Measurements from ENCODE around the gene MPPED2. TPM values are rescaled to one million over a fixed set of nuclear protein-coding genes. Genes with fewer than 3 reads are reported as not detected.

Gene MPPED2
- total RNA-seq, 2 experiments from 2014 or later, result 0.30 to 0.54 TPM

DNA sequence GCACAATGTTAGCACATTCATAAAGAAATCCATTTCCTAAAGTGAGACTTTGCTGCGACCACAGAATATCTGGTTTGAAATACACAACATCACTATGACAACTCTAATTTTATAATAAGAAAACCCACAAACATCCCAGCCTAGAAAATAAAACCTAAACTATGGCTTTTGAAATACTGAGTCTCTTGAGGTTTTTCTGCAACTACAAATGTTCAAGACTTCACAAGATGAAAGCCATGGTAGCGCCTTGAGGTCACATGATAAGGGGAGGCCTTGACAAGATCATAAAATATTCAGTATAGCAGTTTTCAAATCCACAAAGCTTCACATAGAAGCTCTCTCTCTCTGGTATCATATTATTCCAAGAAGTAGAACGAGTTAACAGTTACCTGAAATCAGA is 126.8 kb downstream of the MPPED2 start:
- H3K27me3 Mint-ChIP-seq, result no peaks in the 10 kb centered on the region
- ChIA-PET POLR2A (no interaction called here), CTCF (no interaction called here)
- H3K4me3 Mint-ChIP-seq, result no peak overlapping the region
- DNase-seq, result no peak
- H3K4me1 Mint-ChIP-seq, result no peaks in the 10 kb centered on the region
- H3K27ac Mint-ChIP-seq, result no peak overlapping the region
- no peaks in the 10 kb centered on the region for H3K9me3 Mint-ChIP-seq (ENCODE audit: low read depth)
- no peak for ATAC-seq
- no peaks in the 10 kb centered on the region for H3K36me3 Mint-ChIP-seq (ENCODE audit: low read depth)
- intact Hi-C loops (cut with DNase I, micrococcal nuclease), result no loop called here

DNA sequence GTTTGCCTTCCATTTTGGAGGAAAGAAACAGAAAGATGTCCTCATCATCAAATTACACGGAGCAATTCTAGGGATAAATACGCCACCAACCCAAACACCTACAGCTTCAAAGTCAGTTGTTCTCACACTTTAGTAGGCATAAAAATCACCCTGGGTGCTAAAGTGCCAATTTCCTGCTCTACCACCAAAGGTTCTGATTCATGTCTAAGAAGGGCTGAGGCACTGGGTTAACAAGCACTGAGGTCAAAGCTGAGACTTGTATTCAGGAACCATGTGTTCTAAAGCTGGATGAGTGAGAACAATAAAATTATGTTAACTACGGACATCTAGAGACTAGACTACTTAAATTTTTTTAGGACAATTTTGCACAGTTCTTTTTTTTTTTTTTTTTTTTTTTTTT is 127.6 kb downstream of the MPPED2 start:
- Mint-ChIP-seq H3K4me3 (no peak overlapping the region), H3K36me3 (ENCODE audit: low read depth) (no peaks in the 10 kb centered on the region), H3K27ac (no peak overlapping the region), H3K27me3 (no peaks in the 10 kb centered on the region), H3K9me3 (ENCODE audit: low read depth) (no peaks in the 10 kb centered on the region), H3K4me1 (no peaks in the 10 kb centered on the region)
- intact Hi-C loops (cut with DNase I, micrococcal nuclease), result no loop called here
- no peak for ATAC-seq
- CTCF ChIA-PET, result no interaction called here
- DNase-seq, result no peak
- POLR2A ChIA-PET, result no interaction called here

DNA sequence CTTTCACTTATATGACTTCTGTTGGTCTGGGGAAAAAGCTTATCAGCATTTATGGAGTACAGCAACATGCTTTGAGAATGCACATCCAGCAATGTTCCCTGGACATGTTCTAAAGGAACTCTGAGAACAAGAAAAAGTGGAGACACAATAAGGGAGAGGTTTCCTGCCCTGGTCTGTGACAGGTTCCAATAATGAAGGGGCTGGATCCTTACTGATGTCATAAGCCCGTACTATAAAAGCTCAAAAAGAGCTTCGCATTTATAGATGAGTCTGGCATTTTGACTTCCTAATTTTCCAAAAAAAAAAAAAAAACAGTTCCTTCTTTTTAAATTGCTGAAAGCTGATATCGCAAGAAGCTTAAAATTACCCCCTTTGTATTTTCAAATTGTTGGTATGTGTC is 129.1 kb downstream of the MPPED2 start:
- Mint-ChIP-seq H3K4me1 (no peaks in the 10 kb centered on the region), H3K27ac (no peak overlapping the region), H3K9me3 (ENCODE audit: low read depth) (no peaks in the 10 kb centered on the region), H3K4me3 (no peak overlapping the region), H3K36me3 (ENCODE audit: low read depth) (no peaks in the 10 kb centered on the region), H3K27me3 (peaks cover 2% of the 10 kb centered on the region)
- intact Hi-C loops (cut with DNase I, micrococcal nuclease), result no loop called here
- ATAC-seq (no peak), DNase-seq (no peak)
- CTCF ChIA-PET, result interaction anchor here (0.6 kb wide), 1 partner anchor 21 kb away, joined by 3 read pairs; no protein-coding TSS in a partner anchor
- POLR2A ChIA-PET, result no interaction called here

DNA sequence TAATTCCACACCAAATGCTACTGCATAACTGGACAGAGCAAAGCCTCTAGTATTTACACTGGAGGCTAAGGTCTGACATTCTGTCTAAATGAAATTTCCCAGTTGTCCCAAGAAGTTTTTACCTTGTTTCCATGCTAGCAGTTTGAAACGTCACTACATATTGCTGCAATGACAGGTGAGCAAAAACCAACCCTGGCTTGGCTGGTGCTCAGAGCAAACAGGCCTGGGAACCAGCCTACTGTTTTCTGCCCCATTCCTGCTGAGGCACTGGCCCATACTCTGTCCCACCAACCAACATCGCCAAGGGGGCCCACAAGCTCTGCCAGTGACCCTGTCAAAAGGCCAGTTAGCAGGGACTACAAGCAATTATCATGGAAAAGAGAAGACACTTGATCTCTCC is 131.1 kb downstream of the MPPED2 start:
- H3K4me3 Mint-ChIP-seq, result no peak overlapping the region
- no peak for ATAC-seq
- CTCF ChIA-PET, result no interaction called here

DNA sequence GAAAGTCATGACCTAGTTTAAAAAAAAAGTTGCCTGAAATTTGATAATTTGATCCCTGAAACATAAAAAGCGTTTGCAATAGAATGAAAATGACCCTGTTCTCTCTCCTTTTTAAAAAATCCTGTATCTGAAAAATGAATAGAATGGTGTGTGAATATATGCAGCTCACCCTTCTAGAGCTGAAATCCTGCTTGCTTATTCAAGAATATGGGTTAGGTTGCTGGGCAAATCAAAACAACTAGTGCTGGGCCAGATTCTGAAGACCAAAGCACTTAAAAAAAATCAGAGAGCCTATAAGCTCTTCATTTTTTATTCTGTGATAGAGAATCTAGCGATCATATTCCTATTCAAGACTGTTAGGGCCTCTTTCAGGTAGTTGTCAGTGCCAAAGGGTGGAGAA is 131.6 kb downstream of the MPPED2 start:
- Mint-ChIP-seq H3K27ac (no peak overlapping the region), H3K36me3 (ENCODE audit: low read depth) (no peaks in the 10 kb centered on the region), H3K4me1 (no peaks in the 10 kb centered on the region), H3K27me3 (peaks cover 3% of the 10 kb centered on the region), H3K9me3 (ENCODE audit: low read depth) (no peaks in the 10 kb centered on the region), H3K4me3 (no peak overlapping the region)
- ChIA-PET POLR2A (no interaction called here), CTCF (no interaction called here)
- DNase-seq (no peak), ATAC-seq (no peak)
- intact Hi-C loops (cut with DNase I, micrococcal nuclease), result no loop called here

More for the DNA sequence above, 131.1 kb downstream of the MPPED2 start:
- POLR2A ChIA-PET, result no interaction called here
- Mint-ChIP-seq H3K9me3 (ENCODE audit: low read depth) (no peaks in the 10 kb centered on the region), H3K36me3 (ENCODE audit: low read depth) (no peaks in the 10 kb centered on the region), H3K27ac (no peak overlapping the region), H3K27me3 (peaks cover 3% of the 10 kb centered on the region), H3K4me1 (no peaks in the 10 kb centered on the region)
- intact Hi-C loops (cut with DNase I, micrococcal nuclease), result no loop called here
- no peak for DNase-seq

DNA sequence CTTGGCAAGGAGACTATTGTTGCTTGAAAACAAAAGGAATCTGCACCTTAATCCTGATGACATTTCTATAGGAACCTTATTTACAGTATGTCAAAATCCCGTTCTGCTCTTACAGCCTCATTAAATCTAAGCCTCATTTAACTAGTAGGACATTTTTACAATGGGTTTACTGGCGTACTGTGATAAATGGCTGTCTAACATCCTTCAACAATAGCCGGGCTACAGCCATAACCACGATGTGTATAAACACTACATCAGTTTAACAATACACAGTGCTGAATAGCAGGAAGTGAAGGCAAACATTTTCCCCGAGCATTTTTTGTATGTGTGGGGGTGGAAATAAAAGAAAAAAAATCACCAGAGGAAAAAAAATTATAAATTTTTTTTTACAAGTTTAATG is 132.0 kb downstream of the MPPED2 start:
- Mint-ChIP-seq H3K36me3 (ENCODE audit: low read depth) (no peaks in the 10 kb centered on the region), H3K27ac (no peak overlapping the region), H3K4me1 (no peaks in the 10 kb centered on the region), H3K4me3 (no peak overlapping the region), H3K27me3 (peaks cover 3% of the 10 kb centered on the region), H3K9me3 (ENCODE audit: low read depth) (no peaks in the 10 kb centered on the region)
- intact Hi-C loops (cut with DNase I, micrococcal nuclease), result no loop called here
- ChIA-PET CTCF (no interaction called here), POLR2A (no interaction called here)
- DNase-seq (no peak), ATAC-seq (no peak)

DNA sequence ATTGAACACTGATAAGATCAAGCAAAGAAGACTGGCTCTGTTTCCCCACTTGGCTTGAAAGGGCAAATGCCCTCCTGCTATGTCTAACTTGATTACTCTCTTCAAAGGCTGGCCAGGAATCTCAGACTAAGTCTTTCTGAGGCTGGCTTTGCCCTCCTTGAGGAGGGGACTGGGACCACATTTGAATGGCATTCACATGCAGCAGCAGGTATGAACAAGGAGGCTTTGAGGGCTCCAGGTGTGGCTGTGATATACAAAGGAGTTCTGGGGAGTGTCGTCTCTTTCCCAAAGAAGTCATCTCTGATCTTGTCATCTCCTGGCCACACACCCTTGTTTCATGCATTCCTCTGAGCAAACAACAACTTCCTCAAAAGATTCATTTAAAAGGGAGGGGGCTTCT is 132.4 kb downstream of the MPPED2 start:
- H3K4me1 Mint-ChIP-seq, result no peaks in the 10 kb centered on the region
- no peak overlapping the region for H3K4me3 Mint-ChIP-seq
- intact Hi-C loops (cut with DNase I, micrococcal nuclease), result no loop called here
- H3K27ac Mint-ChIP-seq, result no peak overlapping the region
- H3K27me3 Mint-ChIP-seq, result peaks cover 3% of the 10 kb centered on the region
- POLR2A ChIA-PET, result no interaction called here
- CTCF ChIA-PET, result no interaction called here
- DNase-seq (no peak), ATAC-seq (no peak)
- H3K36me3 Mint-ChIP-seq (ENCODE audit: low read depth), result no peaks in the 10 kb centered on the region
- H3K9me3 Mint-ChIP-seq (ENCODE audit: low read depth), result no peaks in the 10 kb centered on the region

DNA sequence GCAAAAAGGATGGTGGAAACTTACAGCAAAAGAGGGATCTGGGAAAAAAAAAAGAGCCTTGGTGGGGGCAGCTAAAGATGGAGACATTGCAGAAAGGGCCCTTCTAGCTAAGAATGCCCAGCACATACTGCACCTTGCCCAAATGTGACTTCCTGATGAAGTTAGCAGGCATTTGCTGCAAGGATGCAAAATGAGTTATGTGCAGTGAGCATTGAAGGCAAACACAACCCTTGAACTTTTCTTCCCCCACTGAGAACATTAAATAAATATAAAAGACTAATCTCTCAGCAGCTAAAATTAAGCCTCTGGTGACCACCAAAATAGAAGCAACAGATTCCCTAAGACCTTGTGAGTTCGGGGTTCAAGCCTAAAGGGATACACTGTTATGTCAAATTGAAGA is 133.3 kb downstream of the MPPED2 start:
- POLR2A ChIA-PET, result no interaction called here
- DNase-seq (no peak), ATAC-seq (no peak)
- H3K27ac Mint-ChIP-seq, result no peak overlapping the region
- no peaks in the 10 kb centered on the region for H3K36me3 Mint-ChIP-seq (ENCODE audit: low read depth)
- no peak overlapping the region for H3K4me3 Mint-ChIP-seq
- H3K9me3 Mint-ChIP-seq (ENCODE audit: low read depth), result no peaks in the 10 kb centered on the region
- intact Hi-C loops (cut with DNase I, micrococcal nuclease), result no loop called here
- CTCF ChIA-PET, result no interaction called here
- H3K4me1 Mint-ChIP-seq, result no peaks in the 10 kb centered on the region
- peaks cover 3% of the 10 kb centered on the region for H3K27me3 Mint-ChIP-seq

DNA sequence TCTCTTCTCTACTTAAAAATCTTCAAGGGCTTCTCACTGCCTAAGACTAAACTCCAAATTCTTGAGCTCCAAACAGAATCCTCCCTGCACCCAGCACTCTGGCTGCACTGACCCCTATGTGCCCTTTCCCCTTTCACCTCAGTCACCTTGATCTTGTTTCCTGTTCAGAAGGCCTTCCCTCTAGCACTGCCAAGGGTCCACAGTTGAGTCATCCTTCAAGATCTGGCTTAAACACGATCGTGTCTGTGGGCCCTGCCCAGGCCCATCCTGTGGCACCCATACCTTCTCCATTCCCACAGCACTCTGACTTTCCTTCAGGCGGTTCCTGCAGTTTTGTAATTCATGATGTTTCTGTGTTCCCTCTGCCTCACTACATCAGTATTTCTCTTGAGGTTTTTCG is 134.0 kb downstream of the MPPED2 start:
- ATAC-seq, result no peak
- H3K4me1 Mint-ChIP-seq, result no peaks in the 10 kb centered on the region
- no peak for DNase-seq
- ChIA-PET POLR2A (no interaction called here), CTCF (no interaction called here)
- no peak overlapping the region for H3K4me3 Mint-ChIP-seq
- H3K27ac Mint-ChIP-seq, result no peak overlapping the region
- H3K27me3 Mint-ChIP-seq, result peaks cover 3% of the 10 kb centered on the region
- no peaks in the 10 kb centered on the region for H3K9me3 Mint-ChIP-seq (ENCODE audit: low read depth)
- no peaks in the 10 kb centered on the region for H3K36me3 Mint-ChIP-seq (ENCODE audit: low read depth)
- intact Hi-C loops (cut with DNase I, micrococcal nuclease), result no loop called here

DNA sequence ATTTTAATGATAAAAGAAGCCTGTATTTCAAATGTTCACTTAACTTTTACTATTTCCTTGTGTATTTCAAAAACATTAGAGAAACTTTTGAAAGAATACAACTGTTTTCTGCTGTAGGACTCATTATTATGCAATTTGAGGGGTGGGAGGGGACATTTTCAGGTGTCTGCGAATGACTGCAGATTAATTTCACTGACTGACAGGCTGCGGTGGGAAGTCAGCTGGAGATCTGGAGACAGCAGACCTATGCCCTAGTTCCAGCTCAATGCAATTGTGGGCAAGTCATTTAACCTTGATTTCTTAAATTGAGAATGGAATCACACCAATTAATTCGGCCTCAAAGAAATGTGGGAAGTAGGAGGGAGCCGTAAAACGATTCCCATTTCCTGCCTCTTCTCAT is 134.5 kb downstream of the MPPED2 start:
- DNase-seq (no peak), ATAC-seq (no peak)
- Mint-ChIP-seq H3K27me3 (peaks cover 3% of the 10 kb centered on the region), H3K9me3 (ENCODE audit: low read depth) (no peaks in the 10 kb centered on the region), H3K36me3 (ENCODE audit: low read depth) (no peaks in the 10 kb centered on the region), H3K27ac (no peak overlapping the region), H3K4me3 (no peak overlapping the region), H3K4me1 (no peaks in the 10 kb centered on the region)
- POLR2A ChIA-PET, result no interaction called here
- intact Hi-C loops (cut with DNase I, micrococcal nuclease), result no loop called here
- CTCF ChIA-PET, result no interaction called here

DNA sequence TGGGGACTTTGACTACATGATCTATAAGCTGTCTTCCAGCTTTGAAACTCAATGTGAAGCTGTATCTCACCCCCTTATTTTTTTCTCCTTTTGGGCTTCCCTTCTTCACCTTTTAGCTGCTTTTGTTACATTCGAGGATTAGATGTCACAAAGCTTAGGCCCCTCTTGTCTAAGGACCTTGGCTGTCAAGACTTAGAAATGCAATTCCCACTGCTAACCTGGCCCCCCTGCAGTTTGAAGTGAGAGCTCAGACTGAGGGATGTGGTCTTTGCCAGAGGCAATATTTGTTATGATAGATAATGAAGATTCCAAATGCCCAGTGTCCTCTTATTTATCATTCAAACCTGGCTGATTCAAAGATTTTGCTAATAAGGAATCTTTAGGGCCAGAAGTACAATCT is 135.0 kb downstream of the MPPED2 start:
- intact Hi-C loops (cut with DNase I, micrococcal nuclease), result no loop called here
- POLR2A ChIA-PET, result no interaction called here

DNA sequence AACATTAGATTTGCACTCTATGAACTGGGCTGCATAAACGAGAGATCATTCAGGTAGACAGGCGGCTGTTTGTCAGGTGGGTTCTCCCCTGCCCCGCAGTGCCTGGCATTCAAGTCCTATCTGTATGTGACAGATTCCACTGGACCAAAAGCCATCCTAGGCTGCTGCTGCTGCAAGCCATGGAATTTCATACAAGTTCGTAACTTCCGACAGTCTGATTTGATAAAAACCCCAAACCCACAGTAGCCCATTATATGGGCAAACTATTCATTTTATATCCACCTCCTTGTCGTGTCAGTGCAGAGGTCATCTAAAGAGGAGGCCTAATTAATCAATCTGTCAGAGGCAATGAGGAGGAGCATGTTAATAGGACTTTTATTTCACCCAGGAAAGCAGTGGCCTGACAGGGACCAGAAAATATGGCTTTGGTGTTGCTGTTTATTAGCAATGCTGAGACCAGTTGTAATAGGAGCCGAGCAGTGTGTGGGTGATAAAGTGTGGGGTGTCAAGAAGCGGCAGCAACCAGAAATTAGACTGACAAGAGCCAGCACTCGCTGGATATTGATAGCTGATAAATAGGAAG is 139.0 kb downstream of the MPPED2 start:
- DNase-seq, result no peak
- Mint-ChIP-seq H3K4me1 (no peaks in the 10 kb centered on the region), H3K27me3 (peaks cover 2% of the 10 kb centered on the region), H3K9me3 (ENCODE audit: low read depth) (no peaks in the 10 kb centered on the region), H3K4me3 (no peak overlapping the region), H3K36me3 (ENCODE audit: low read depth) (no peaks in the 10 kb centered on the region), H3K27ac (no peak overlapping the region)
- ChIA-PET POLR2A (no interaction called here), CTCF (no interaction called here)
- no peak for ATAC-seq
- intact Hi-C loops (cut with DNase I, micrococcal nuclease), result no loop called here

More for the DNA sequence above, 135.0 kb downstream of the MPPED2 start:
- H3K27me3 Mint-ChIP-seq, result peaks cover 3% of the 10 kb centered on the region
- no peak overlapping the region for H3K27ac Mint-ChIP-seq
- CTCF ChIA-PET, result no interaction called here
- no peaks in the 10 kb centered on the region for H3K4me1 Mint-ChIP-seq
- no peak for ATAC-seq
- H3K36me3 Mint-ChIP-seq (ENCODE audit: low read depth), result no peaks in the 10 kb centered on the region
- DNase-seq, result no peak
- no peaks in the 10 kb centered on the region for H3K9me3 Mint-ChIP-seq (ENCODE audit: low read depth)
- H3K4me3 Mint-ChIP-seq, result no peak overlapping the region

DNA sequence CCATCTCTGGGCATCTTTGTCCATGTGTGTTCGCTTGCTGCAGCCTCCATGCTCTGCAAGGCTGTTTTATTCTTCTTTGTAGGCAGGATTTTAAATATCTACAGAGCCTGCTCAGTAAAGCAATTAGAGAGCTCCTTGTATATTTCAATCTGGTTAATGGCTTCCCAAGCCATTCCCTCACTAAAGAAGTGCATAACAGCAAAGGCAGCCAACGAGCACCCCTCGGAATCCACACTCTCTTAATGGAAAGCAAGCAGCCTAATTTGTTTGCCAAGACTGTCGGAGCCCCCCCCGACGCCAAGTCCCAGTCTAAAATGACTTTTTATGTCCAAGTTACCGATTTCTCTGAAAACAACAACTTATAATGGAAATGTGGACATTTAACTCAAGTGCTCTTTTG is 139.6 kb downstream of the MPPED2 start:
- intact Hi-C loops (cut with DNase I, micrococcal nuclease), result no loop called here
- Mint-ChIP-seq H3K4me1 (no peaks in the 10 kb centered on the region), H3K27me3 (no peaks in the 10 kb centered on the region), H3K4me3 (no peak overlapping the region), H3K36me3 (ENCODE audit: low read depth) (no peaks in the 10 kb centered on the region), H3K9me3 (ENCODE audit: low read depth) (no peaks in the 10 kb centered on the region), H3K27ac (no peak overlapping the region)
- POLR2A ChIA-PET, result no interaction called here
- ATAC-seq, result no peak
- no peak for DNase-seq
- CTCF ChIA-PET, result no interaction called here
